HG02938 (cell line): ENCODE results near the gene APOC1.
"Not testable (repeated sequence)": the region's sequence is repeated elsewhere in the genome, so short reads cannot be mapped to it uniquely, and the experiment has no call there.

Source experiments
- ATAC-seq: cut with Tn5 transposase; IDR thresholded peaks from one replicate; pipeline ENCODE4 v1.9.1; 2021; ENCODE audit warnings: mild to moderate bottlenecking, moderate library complexity; ENCODE audit not compliant: unreplicated experiment

The APOC1 gene

DNA sequence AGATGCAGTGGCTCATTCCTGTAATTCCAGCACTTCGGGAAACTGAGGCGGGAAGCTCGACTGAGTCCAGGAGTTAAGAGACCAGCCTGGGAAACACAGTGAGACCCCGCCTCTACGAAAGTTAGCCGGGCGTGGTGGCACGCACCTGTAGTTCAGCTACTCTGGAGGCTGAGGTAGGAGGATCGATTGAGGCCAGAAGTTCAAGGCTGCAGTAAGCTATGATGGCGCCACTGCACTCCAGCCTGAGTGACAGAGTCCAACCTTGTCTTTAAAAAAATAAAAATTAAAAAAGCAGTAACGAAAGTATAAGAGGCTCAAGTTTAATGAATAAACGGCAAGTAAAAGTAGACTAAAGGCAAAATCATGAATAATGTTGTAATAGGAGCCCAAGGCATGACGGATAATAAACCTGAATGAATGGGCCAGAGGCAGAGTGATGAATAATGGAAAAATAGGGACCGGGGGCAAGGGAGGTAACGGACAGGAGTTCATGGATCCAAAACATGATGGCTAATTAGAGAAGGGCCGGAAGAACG is 24.5 kb upstream of the APOC1 start:
- ATAC-seq: no peak

DNA sequence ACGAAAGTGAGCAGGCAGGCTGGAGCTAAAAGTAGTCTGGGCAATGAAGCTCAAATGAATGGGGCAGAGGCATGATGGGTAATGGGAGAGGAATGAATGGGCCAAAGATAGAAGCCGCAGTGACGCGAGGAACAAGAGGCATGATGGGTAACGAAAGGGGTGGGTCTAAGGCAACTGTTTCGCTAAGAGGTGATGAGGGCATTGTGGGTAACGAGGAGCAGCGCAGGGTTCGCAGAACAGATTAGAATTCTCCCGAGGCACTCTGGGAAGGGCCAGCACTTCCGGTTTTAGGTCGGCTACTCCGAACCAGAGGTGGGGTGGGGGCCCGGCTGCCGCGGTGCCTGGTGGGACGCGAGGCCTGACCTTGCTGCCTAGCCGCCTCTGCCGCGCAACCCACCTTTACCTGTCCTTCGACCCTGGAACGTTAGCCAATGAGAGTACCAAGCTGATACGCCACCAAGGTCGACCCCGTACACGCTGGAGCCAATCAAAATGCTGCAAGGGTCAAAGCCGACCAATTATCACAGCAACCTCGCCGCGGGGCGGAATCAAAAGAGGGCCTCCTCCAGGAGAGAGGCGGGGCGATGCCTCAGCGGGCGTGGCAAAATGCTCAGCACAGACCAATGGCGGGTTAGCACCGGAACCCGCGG is 23.9 kb upstream of the APOC1 start:
- peak; percentile 82 for ATAC-seq

DNA sequence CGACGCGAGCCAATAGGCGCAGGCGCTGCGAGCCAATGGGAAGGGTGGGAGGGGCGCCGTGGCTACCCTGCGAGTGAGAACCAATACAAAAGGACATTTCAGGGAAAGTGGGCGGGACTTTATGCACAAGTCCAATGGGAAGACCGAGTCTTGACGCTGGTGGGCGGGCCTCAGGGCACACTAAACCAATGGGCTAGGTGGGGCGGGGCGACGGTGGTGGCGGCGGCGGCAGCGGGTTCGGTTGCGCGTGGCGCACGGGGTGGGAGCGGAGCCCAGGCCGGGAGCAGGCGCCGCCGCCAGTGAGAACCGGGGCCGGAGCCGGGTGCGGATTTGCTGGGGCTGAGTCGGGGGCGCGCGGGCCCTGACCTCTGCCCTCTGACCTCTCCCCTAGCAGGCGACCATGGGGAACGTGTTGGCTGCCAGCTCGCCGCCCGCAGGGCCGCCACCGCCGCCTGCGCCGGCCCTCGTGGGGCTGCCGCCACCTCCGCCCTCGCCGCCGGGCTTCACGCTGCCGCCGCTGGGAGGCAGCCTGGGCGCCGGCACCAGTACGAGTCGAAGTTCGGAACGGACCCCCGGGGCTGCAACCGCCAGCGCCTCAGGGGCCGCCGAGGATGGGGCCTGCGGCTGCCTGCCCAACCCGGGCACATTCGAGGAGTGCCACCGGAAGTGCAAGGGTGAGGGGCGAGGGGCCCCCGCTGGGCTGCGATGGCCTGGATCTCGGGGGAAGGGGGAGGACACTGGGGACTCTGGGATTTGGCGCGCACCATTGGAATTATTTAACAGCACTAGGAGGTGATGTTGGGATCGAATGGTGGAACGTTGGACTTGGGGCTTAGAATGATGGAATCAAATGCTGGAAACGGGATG is 23.2 kb upstream of the APOC1 start, which contains the start of gene TOMM40:
Gene TOMM40 (plus strand): TSS at position 239 of the 867 bp plus-strand sequence. CDS start 162 bp downstream, at position 401.
- peak; percentile 60 for ATAC-seq

DNA sequence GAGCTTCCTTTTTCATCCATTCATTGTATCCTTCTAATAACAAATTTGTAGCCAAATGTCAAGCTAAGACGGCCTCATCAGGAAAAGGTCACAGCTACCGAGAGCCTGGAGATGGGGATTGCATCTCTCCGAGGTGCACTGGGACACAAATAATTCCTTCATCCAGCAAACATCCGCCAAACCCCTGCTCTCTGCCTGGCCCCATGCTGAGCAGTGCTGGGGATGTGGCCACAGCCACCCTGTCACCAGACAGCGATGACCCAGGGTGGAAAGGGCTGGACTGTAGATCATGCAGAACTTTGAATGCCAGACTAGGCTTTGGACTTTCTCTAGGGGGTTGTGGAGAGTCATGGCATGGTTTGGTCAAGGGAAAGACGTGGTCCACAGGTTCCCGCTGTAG is 21.5 kb upstream of the APOC1 start:
- ATAC-seq: no peak

DNA sequence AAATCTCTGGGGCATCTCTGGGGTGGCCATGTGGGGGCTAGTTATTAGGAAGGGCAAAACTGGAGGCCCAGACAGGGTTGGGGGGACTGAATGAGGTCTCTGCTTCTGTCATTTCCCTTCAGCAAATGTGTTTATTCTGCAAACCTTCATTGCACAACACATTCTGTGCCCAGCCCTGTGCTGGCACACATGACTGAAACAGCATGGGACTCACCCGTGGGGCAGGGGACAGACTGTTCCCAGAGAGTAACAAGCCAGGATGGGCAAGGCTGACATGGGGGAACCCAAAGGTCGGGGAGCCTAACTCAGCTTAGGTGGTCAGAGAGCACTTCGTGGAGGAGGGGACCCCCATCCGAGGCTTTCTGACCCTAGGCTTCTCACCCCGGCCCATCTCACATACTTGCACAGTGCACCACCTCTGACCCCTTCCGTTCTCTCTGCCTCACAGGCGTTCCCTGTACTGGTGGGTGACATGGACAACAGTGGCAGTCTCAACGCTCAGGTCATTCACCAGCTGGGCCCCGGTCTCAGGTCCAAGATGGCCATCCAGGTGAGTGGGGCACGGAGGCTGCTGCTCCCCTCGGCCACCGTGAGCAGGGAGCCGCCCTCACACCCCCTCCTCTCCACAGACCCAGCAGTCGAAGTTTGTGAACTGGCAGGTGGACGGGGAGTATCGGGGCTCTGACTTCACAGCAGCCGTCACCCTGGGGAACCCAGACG is 20.9 kb upstream of the APOC1 start:
- ATAC-seq: no peak

DNA sequence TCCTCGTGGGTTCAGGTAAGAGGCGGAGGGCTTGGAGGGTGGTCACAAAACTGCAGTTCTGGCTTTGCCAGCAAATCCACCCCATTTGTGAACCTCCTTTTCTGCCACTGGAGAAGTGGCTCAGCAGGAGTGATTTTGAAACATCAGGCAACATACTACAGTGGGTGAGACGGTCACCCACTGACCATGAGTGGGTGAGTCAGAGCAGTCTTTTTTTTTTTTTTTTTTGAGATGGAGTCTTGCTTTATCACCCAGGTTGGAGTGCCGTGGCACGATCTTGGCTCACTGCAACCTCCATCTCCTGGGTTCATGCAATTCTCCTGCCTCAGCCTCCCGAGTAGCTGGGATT is 20.4 kb upstream of the APOC1 start:
- ATAC-seq: no peak

DNA sequence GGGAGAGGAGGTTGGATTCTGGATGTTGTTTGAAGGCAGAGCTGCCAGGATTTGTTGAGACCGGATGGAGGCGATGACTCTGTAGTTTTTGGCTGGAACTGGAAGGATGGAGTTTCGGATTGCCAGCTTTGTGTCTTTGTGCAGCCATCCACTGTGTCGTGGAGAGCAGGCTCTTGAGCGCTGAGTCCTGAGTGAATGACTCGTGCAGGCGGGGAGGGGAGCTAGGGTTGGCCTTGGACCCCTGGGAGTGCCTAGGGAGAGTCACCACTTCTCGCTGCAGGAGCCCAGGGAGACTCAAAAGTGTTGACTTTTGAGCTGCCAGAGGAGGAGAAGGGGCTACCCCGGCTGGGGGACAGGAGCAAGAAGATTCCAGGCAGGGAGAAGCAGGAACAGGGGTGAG is 19.5 kb upstream of the APOC1 start:
- no peak for ATAC-seq

DNA sequence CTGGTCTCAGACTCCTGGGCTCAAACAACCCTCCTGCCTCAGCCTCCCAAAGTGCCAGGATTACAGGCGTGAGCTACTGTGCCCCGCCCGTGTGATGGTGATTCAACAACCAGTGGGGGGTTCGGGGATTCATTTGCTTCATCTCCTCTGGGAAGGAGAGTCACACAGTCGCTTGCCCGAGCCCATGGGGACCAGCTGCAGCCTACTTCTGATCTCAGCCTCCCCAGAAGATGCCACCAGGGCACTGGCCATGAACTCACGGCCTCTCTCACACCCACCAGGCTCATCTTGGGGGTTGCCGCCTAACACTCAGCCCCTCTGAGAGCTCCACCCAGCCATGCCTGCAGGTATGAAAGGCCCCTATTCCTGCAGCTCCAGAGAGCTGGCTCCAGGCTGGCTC is 16.6 kb upstream of the APOC1 start:
- ATAC-seq: no peak

DNA sequence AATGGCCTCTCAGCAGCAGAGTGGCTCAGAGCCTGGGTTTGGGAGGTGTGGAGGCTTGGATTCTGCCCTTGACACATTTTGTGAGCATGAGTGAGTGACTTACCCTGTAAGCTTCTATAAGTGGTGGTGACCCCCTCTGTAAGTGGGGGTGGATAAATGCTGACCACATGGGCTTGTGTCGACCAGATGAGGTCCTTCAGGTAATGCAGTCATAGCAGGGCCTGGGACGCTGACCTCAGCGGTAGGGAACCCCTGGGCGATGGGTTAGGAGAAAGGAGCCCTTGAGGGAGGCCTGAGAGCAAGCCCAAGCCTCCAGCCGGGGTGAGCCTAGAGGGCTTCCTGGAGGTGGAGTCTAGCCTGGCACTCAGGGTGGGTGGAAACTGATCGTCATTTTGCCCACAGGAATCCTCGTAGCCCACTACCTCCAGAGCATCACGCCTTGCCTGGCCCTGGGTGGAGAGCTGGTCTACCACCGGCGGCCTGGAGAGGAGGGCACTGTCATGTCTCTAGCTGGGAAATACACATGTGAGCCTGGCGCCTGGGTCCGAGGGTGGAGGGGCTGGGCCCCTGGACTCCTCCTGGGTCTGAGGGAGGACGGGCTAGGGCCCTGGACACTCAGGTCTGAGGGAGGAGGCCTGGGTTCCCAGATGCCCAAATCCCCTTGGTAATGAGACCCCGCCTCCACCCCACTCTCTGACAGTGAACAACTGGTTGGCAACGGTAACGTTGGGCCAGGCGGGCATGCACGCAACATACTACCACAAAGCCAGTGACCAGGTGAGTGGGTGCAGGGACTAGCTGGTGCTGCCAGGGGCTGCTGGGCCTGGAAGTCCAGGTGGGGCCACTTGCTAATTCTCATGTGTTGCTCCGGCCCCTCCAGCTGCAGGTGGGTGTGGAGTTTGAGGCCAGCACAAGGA is 13.8 kb upstream of the APOC1 start:
- no peak for ATAC-seq

DNA sequence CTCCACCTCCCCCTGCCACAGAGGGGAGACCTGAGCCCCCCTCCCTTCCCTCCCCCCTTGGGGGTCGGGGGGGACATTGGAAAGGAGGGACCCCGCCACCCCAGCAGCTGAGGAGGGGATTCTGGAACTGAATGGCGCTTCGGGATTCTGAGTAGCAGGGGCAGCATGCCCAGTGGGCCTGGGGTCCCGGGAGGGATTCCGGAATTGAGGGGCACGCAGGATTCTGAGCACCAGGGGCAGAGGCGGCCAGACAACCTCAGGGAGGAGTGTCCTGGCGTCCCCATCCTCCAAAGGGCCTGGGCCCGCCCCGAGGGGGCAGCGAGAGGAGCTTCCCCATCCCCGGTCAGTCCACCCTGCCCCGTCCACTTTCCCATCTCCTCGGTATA is 11.2 kb upstream of the APOC1 start:
- no peak for ATAC-seq

DNA sequence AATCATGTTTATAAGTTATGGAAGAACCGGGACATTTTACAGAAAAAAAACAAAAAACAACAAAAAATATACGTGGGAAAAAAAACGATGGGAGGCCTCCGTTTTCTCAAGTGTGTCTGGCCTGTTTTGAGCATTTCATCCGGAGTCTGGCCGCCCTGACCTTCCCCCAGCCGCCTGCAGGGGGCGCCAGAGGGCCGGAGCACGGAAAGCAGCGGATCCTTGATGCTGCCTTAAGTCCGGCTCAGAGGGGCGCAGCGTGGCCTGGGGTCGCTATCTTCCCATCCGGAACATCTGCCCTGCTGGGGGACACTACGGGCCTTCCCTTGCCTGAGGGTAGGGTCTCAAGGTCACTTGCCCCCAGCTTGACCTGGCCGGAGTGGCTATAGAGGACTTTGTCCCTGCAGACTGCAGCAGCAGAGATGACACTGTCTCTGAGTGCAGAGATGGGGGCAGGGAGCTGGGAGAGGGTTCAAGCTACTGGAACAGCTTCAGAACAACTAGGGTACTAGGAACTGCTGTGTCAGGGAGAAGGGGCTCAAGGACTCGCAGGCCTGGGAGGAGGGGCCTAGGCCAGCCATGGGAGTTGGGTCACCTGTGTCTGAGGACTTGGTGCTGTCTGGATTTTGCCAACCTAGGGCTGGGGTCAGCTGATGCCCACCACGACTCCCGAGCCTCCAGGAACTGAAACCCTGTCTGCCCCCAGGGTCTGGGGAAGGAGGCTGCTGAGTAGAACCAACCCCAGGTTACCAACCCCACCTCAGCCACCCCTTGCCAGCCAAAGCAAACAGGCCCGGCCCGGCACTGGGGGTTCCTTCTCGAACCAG is 10.6 kb upstream of the APOC1 start:
- ATAC-seq: no peak

DNA sequence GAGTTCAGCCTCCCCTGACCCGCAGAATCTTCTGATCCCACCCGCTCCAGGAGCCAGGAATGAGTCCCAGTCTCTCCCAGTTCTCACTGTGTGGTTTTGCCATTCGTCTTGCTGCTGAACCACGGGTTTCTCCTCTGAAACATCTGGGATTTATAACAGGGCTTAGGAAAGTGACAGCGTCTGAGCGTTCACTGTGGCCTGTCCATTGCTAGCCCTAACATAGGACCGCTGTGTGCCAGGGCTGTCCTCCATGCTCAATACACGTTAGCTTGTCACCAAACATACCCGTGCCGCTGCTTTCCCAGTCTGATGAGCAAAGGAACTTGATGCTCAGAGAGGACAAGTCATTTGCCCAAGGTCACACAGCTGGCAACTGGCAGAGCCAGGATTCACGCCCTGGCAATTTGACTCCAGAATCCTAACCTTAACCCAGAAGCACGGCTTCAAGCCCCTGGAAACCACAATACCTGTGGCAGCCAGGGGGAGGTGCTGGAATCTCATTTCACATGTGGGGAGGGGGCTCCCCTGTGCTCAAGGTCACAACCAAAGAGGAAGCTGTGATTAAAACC is 9.9 kb upstream of the APOC1 start:
- no peak for ATAC-seq

DNA sequence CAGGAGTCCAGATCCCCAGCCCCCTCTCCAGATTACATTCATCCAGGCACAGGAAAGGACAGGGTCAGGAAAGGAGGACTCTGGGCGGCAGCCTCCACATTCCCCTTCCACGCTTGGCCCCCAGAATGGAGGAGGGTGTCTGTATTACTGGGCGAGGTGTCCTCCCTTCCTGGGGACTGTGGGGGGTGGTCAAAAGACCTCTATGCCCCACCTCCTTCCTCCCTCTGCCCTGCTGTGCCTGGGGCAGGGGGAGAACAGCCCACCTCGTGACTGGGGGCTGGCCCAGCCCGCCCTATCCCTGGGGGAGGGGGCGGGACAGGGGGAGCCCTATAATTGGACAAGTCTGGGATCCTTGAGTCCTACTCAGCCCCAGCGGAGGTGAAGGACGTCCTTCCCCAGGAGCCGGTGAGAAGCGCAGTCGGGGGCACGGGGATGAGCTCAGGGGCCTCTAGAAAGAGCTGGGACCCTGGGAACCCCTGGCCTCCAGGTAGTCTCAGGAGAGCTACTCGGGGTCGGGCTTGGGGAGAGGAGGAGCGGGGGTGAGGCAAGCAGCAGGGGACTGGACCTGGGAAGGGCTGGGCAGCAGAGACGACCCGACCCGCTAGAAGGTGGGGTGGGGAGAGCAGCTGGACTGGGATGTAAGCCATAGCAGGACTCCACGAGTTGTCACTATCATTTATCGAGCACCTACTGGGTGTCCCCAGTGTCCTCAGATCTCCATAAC is 8.8 kb upstream of the APOC1 start, which contains the start of gene APOE:
Gene APOE (plus strand): TSS at position 360 of the 724 bp plus-strand sequence. CDS start 829 bp downstream, outside the sequence.
- ATAC-seq: no peak

DNA sequence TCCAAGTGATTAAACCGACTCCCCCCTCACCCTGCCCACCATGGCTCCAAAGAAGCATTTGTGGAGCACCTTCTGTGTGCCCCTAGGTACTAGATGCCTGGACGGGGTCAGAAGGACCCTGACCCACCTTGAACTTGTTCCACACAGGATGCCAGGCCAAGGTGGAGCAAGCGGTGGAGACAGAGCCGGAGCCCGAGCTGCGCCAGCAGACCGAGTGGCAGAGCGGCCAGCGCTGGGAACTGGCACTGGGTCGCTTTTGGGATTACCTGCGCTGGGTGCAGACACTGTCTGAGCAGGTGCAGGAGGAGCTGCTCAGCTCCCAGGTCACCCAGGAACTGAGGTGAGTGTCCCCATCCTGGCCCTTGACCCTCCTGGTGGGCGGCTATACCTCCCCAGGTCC is 6.8 kb upstream of the APOC1 start:
- no peak for ATAC-seq

DNA sequence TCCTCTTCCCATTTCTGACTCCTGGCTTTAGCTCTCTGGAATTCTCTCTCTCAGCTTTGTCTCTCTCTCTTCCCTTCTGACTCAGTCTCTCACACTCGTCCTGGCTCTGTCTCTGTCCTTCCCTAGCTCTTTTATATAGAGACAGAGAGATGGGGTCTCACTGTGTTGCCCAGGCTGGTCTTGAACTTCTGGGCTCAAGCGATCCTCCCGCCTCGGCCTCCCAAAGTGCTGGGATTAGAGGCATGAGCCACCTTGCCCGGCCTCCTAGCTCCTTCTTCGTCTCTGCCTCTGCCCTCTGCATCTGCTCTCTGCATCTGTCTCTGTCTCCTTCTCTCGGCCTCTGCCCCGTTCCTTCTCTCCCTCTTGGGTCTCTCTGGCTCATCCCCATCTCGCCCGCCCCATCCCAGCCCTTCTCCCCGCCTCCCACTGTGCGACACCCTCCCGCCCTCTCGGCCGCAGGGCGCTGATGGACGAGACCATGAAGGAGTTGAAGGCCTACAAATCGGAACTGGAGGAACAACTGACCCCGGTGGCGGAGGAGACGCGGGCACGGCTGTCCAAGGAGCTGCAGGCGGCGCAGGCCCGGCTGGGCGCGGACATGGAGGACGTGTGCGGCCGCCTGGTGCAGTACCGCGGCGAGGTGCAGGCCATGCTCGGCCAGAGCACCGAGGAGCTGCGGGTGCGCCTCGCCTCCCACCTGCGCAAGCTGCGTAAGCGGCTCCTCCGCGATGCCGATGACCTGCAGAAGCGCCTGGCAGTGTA is 6.2 kb upstream of the APOC1 start:
- no peak for ATAC-seq

DNA sequence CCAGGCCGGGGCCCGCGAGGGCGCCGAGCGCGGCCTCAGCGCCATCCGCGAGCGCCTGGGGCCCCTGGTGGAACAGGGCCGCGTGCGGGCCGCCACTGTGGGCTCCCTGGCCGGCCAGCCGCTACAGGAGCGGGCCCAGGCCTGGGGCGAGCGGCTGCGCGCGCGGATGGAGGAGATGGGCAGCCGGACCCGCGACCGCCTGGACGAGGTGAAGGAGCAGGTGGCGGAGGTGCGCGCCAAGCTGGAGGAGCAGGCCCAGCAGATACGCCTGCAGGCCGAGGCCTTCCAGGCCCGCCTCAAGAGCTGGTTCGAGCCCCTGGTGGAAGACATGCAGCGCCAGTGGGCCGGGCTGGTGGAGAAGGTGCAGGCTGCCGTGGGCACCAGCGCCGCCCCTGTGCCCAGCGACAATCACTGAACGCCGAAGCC is 5.6 kb upstream of the APOC1 start:
- no peak for ATAC-seq

DNA sequence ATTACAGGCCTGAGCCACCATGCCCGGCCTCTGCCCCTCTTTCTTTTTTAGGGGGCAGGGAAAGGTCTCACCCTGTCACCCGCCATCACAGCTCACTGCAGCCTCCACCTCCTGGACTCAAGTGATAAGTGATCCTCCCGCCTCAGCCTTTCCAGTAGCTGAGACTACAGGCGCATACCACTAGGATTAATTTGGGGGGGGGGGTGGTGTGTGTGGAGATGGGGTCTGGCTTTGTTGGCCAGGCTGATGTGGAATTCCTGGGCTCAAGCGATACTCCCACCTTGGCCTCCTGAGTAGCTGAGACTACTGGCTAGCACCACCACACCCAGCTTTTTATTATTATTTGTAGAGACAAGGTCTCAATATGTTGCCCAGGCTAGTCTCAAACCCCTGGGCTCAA is 4.6 kb upstream of the APOC1 start:
- ATAC-seq: no peak

DNA sequence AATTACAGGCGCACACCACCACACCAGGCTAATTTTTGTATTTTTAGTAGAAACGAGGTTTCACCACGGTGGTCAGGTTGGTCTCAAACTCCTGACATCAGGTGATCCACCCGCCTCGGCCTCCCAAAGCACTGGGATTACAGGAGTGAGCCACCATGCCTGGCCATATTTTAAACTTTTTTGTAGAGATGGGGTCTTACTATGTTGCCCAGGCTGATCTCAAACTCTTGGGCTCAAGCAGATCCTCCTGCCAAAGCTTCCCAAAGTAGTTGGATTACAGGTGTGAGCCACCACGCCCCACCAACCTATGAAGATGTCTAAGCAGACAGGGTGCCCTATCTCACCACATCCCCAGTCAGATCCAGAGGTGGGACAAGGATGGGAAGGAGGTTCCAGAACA is 2.5 kb upstream of the APOC1 start:
- ATAC-seq: not testable (repeated sequence)
